Epithelial cell of alveolus of lung (primary cell): ENCODE measurements around the gene DZIP1. TPM values are rescaled to one million over a fixed set of nuclear protein-coding genes. Genes with fewer than 3 reads are reported as not detected.

Experiments
- total RNA-seq: library from RNA; depleted of rRNA; stranded (reverse); fragments of >200 nt; gene quantifications from 2 replicates; pipeline ENCODE4 v1.2.1, GENCODE V29; 2015

DZIP1 gene, protein sequence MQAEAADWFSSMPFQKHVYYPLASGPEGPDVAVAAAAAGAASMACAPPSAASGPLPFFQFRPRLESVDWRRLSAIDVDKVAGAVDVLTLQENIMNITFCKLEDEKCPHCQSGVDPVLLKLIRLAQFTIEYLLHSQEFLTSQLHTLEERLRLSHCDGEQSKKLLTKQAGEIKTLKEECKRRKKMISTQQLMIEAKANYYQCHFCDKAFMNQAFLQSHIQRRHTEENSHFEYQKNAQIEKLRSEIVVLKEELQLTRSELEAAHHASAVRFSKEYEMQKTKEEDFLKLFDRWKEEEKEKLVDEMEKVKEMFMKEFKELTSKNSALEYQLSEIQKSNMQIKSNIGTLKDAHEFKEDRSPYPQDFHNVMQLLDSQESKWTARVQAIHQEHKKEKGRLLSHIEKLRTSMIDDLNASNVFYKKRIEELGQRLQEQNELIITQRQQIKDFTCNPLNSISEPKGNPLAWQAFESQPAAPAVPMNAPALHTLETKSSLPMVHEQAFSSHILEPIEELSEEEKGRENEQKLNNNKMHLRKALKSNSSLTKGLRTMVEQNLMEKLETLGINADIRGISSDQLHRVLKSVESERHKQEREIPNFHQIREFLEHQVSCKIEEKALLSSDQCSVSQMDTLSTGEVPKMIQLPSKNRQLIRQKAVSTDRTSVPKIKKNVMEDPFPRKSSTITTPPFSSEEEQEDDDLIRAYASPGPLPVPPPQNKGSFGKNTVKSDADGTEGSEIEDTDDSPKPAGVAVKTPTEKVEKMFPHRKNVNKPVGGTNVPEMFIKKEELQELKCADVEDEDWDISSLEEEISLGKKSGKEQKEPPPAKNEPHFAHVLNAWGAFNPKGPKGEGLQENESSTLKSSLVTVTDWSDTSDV
- 30.3 and 42.2 TPM in 2 replicates for total RNA-seq

DNA sequence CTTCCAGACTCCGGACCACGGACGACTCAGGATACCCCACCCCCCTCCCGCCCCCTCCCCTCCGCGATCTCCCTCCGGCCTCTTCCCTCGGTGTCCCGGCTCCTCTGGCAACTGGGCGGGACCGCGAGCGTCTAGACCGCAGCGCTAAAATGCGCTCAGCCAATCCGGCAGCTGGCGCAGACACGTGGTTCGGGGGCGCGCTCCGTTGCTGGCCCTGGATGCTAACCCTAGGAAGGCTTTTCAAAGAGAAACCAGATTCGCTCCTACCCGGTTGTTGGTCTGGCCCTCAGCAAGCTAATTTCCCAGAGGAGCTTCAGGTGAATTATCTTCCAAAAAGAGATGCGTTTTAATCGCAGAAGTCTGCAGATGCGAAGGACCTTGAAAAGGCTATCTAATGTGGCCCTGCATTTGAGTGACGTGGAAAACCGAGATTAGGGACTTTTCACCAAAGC lies at the start of gene DZIP1:
TSS of gene DZIP1 (minus strand) at position 106 of the 452 bp plus-strand sequence. CDS start 2,677 bp downstream, outside the sequence.

DNA sequence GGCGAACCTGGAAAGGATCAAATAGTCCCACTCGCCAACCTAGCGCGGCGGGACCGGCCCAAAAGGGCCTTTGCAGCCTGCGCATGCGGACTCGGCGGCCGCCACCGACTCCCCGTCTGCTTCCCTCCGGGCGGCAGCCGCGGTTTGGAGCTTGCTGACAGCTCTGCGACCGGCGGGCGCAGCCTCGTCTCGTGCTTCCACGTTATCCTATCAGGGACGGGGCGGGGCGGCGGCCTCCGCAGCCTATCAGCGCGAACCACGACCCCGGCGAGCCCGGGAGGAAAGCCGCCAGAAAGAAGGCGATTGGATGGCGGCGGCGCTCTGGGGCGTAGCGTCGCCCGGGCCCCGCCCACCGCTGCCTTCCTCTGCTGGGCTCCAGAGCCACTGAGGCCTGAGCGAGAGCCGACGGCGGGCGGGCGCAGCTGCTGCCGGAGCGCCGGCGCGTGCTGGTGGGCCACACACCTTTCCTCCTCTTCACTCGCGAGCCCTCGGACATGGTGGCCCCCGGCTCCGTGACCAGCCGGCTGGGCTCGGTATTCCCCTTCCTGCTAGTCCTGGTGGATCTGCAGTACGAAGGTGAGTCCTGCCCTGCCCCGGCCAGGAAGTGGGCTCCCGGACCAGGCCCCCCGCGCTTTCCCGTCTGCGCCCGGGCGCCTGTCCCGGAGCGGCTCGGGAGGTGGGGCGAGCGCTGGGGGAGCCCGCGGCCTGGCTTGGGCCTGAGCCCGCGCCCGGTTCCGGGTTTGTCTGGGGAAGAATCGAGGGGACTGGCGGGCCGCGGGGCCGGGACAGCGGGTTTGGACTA lies 32.5 kb upstream of the DZIP1 start, which contains the start of gene DNAJC3:
TSS of gene DNAJC3 (plus strand) at position 378 of the 802 bp plus-strand sequence. CDS start at position 495, 117 bp downstream.

DNA sequence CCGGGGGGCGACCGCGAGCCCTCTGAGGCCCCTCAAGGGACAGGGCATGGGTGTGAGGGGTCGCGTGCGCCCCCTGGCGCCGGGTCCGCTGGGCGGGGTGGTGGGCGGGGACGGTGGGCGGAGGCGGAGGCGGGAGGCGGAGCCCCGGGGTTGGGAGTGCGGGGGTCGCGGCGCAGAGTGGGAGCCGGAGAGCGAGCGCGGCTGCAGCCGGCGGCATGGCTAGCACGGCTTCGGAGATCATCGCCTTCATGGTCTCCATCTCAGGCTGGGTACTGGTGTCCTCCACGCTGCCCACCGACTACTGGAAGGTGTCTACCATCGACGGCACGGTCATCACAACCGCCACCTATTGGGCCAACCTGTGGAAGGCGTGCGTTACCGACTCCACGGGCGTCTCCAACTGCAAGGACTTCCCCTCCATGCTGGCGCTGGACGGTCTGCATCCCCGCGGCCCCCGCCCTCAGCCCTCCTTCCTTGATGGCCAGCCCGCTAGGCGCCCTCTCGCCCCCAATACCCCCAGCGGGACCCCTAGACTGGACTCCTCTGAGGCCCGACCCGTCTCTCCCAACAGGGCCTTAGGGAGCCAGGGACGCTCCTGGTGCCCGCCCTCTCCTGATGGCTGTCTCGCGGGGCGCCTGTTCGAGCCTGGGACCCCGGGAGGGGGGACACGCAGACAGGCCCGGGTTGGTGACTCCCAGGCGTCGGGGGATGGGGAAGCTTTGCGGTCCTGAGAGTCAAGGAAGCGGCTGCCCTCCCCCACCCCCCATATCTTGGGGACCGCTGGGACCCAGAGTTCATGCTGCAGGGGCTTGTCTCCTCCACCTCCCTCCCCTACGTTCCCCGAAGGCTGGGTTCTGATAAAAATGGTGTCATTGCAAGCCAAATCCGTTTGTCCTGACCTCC lies 91.7 kb downstream of the DZIP1 start, which contains the start of gene CLDN10:
TSS of gene CLDN10 (plus strand) at position 182 of the 903 bp plus-strand sequence. CDS start at position 216, 34 bp downstream.

Other genes starting within 250 kb of the DZIP1 start
- gene CLDN10, start 92.0 kb downstream of the DZIP1 start, total RNA-seq, result 0.13 TPM in 1 of 2 replicates, not detected in the other
- gene DNAJC3, start 32.4 kb upstream of the DZIP1 start, total RNA-seq, result 35.3 and 40.9 TPM in 2 replicates